HG03565 (cell line): ENCODE results near the gene SESN1.

Experiments used
- ATAC-seq: cut with Tn5 transposase; IDR thresholded peaks from one replicate; pipeline ENCODE4 v1.9.1; 2021; ENCODE audit warnings: mild to moderate bottlenecking, moderate library complexity; ENCODE audit not compliant: unreplicated experiment

SESN1 gene

DNA sequence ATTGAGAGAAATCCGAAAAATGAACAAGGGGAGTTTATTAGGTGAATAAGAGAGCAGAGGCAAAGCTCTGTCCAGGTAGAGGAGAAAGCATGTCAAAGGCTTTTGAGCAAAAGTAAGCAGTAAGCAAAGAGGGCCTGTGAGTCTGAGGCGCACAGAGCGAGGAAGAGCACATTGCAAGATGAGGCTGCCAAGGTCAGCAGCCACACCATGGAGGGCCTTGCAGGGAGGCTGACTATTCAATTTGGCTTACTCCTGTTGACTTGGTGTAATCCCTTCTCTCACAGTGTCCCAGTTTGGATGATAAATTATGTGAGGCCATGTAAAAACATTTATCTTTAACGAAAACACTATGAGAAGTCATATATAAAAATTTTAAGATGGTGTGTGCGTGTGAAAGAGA lies 32.4 kb downstream of the SESN1 start:
- no peak for ATAC-seq

DNA sequence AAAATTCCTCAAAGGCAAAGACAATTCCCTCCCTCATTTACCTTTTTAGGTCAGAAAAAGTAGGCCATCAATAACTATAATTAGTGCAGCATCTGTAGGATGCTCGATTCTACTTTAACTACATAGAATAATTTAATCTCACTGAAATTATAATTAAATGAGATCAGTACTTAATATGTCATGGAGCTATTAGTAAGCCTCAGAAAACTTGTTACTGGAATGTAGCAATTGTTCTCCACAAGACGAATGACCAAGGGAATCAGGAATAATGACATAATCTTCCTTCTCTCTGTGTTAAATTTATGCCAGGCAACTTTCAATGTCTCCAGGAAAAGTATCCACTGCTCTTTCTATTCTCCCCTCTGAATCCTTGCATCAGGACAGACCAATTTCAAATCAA lies 34.1 kb downstream of the SESN1 start:
- no peak for ATAC-seq

GRCh38 chr6:109059571-109060021 lies 35.0 kb downstream of the SESN1 start:
- ATAC-seq: peak; percentile 59

- no peak for ATAC-seq
Measured at GRCh38 chr6:109059153-109059552, 35.5 kb downstream of the SESN1 start.

DNA sequence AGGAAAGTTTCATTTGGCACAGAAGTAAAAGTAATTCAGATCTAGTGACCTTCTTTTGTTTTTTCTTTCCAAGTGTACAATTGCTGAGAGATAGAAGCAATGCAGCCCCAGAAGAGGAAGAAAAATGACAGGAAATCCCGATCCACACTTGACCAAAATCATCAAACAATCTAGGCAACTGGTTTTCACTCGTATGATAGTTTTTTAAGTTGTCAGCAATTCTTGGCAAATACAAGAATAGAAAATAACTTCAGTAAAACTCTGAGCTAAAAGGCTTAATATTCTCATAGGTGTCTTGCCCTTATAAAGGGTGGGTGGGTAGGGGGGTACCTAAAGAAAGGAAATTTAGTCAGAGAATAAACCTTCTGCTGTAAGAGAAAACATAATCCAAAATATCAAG lies 36.0 kb downstream of the SESN1 start:
- no peak for ATAC-seq

DNA sequence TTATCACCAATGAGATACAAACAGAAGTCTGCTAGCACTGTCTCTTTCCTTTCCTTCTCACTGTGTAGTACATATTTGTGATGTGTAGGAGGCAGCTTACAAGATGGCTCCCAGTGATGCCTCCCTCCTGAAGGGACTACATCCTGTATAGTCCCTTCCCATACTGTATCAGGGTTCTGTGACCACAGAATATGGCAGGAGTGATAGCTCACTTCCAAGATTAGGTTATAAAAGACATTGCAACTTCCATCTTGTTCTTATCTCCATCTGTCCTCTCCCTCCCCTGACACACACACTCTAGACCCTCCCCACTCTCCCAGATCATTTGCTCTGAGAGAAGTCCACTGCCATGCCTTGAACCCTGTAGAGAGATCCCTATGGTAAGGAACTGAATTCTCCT lies 38.0 kb downstream of the SESN1 start:
- no peak for ATAC-seq

DNA sequence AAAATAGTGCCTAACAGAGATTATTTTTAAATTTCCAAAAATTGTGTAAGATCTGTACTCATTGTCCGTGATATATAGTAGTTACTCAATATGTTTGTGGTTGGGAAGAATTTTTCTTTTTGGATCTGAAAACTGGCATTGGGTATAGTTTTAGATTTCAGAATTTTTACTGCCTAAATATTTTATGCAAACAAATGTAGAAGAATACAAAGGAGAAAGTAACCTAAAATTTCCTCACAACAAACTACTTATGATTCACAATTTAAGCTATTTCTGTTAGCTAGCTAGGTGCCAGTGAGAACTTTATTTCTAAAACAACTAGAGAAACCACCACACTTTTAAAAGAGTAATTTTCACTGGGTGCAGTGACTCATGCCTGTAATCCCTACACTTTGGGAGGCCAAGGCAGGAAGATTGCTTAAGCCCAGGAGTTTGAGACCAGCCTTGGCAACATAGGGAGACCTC lies 38.8 kb downstream of the SESN1 start:
- no peak for ATAC-seq

DNA sequence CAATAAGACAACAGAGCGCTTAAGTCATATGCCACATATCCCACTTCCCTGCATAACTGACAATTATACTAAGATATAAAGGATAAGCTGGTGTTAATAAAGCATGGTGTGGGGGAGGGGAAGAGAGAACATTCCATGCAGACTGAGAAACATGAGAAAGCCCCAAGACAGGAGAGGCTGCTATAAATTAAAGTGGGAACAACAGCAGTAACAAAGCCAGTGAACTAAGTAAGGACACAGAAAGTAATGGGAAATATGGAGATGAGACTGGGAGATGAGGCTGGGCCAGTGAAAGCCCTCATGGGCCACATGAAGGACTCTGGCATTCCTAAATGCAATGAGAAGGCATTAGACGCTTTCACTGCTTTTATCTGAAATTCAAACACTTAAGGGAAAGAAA lies 41.3 kb downstream of the SESN1 start:
- no peak for ATAC-seq

DNA sequence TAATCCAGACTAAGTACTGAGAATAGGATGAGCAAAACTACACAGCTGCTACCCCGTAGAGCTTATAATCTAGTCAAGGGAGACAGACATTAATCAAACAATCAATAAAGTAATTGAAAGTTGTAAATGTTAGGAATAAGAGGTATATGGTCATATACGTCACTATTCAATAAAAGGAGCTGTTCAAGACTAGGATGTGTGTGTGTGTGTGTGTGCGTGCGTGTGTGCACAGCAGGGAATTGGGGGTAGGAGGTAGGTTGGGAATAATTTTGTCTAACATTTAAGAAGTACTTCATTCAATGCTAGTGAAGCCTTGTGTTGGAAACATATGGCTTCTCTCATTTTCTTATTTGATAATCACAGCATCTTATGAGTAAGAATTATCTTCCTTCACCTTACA lies 41.8 kb downstream of the SESN1 start:
- ATAC-seq: no peak

DNA sequence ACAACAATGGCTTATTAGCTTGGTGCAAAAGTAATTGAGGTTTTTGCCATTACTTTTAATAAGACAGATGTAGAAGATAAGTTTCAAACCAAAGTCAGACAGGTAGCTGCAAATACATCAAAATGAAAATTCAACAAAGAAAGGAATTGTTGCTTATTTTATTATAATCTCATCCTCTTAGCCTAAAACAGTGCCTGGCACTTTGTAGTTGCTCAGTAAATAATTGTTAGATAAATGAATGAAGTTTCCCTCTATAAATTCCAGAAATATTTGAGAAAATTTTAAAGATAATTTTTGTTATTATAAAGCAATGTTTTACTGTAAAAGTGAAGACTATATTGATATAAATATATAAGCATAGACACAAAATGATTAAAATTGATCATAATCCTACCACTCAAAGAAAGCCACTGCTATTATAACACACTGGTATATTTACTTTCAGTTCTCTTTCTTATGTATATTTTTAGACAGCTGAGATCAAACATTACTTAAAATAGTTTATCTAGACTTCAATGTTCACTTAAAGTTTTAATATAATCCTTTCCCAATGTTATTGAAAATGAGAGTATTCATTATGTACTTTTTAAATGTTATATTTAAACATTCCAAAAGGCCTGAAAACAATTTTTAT lies 42.5 kb downstream of the SESN1 start:
- ATAC-seq: no peak

DNA sequence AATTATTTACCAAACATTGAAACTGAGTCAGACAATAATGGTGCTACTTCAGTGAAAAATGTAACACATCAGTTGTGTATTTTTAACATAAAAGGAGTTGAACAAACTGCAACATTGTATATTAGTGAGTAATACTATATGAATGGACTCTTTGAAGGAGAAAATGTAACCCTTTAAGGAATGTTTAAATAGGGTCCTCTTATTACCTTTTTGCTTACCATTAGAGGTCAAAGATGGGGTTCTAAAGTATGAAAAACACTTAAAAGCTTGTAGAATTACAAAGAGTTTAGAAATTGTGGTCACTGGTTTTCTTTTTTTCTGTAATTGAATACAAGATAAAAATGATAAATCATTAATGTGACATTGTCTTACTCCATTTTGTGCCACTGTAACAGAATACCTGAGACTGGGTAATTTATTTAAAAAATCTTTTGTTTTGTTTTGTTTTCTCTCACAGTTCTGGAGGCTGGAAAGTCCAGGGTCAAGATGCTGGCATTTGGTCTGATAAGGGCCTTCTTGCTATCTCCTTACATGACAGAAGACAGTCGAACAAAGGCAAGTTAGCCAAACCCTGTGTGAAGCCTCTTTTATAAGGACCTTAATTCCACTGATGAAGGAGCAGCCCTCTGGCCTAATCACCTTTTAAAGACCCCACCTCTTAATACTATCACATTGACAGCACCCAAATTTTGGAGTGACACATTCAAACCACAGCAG lies 43.2 kb downstream of the SESN1 start:
- no peak for ATAC-seq

GRCh38 chr6:109050447-109051102 lies 44.1 kb downstream of the SESN1 start:
- ATAC-seq: no peak

GRCh38 chr6:109050012-109050411 lies 44.6 kb downstream of the SESN1 start:
- no peak for ATAC-seq

DNA sequence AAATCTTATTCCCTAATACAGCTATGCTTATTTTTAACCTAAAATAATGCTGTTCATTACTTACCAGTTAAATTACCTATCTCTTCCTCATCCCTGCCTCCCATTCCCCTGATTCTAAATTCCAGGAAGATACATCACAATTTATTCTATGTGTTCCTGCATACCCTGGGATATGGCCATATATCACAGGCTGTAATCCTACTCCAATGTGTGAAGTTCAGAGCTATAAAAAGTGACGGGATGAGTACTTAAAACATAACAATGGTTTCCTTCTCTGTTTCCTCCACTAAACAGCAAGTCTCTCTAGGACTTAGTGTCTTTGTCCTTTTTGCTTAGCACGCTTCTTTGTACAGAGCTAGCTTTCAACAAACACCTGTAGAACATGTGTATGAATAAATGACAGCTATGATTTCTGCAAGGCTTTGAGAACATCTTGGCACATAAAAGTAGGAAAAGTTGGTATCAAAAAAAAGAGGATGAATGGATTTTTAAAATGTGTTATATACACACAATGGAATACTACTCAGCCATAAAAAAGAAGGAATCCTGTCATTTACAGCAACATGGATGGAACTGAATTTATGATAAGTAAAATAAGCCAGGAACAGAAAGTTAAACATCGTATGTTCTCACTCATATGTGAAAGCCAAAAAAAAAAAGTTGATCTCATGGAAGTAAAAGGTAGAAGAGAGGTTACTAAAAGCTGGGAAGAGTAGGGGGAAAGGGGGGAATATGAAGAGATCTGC lies 45.8 kb downstream of the SESN1 start:
- no peak for ATAC-seq

DNA sequence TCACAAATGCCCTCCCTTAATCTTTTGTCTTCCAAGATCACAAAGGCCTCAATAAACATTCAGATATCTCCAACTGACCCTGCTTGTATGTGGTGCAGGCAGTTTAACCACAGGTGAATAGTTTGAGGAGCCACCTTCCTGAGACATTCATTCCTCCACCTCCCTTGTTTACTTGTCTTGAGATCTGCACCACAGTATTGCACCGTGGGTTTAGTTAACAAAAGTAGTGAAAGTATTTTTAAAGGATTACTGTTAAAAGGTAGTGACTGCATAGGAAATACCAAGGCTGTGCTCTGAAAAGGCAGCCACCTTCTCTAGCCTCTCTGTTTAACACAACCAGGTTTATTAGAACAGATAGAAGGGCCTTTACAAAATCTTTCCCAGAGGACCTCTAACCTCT lies 46.5 kb downstream of the SESN1 start:
- ATAC-seq: no peak

- ATAC-seq: no peak
Measured at GRCh38 chr6:109045493-109045892, 49.2 kb downstream of the SESN1 start.

DNA sequence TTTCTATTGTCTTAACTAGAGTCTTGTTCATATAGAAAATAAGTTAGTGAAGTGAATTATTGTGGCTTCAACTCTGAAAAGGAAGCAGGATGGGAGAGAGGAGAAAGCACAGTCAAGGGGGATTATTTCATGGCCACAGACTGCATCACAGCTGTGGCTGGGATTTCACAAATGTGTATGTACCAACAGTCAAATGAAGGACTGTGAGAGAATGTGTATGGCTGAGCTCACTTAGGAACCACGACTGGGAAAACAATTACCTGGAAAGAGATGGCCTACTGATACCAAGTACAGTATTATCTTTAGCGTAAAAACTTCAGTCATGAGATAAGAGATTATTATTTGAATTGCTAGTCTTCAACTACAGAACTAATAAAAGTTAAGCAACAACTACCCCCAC lies 54.9 kb downstream of the SESN1 start:
- ATAC-seq: no peak

DNA sequence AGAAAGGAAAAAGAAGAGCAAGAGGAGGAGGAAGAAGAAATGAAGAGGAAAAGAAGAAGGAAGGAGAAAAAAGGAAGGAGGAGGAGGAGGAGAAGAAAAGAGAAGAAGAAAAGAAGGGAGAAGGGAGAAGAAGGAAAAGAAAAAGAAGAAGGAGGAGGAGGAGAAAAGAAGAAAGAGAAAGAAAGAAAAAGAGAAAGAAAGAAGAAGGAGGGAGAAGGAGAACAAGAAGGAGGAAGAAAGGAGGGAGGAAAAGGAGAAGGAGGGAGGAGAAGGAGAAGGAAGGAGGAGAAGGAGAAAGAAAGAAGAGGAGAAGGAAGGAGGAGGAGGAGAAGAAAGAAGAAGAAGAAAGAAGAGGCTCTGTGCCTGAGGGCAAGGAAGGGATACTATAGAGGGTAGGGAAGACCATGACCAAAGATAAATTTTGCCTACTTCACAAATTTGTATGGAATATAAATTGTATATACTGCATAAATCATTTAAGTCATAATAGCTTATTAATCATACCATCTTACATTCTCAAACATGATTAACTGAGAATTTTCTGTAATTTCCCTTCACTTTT lies 55.7 kb downstream of the SESN1 start:
- ATAC-seq: no peak

DNA sequence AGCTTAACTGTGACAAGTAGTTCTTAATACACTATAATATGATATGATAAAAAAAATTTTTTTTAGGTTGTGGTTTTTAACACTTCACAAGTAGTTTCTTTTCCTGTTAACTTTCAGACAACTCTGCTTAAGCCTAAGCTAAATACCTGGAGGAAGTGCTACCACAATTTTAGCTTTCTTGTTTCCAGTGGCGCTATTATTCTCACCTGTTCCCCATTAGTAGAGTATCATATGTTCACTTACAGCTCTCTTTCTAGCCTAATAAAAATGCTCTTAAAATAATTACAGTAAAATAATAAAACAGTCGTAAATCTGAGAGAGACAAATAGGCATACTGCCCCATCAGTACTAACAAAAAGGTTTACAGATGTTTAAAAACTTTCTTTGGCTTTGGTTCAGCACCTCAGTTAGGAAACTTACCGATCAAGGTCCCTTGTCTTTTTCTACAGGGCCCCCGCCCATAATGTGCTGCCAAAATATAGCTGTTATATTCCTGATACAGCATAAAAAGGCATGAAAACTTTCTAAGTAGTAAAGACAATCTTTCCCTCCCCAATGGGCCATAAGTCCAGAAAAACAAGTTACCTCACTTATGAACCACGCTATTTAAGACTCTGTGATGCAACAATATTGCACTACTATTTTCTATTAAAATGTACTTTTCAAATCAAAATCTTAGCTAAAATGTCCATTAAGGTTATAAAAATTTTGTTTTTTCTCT lies 57.9 kb downstream of the SESN1 start:
- ATAC-seq: no peak

- ATAC-seq: no peak
Measured at GRCh38 chr6:109034526-109034925, 60.1 kb downstream of the SESN1 start.
